Vagina (tissue), 2 donors: Measurements from ENCODE around the gene MAP3K14.

Experiments
- POLR2A ChIP-seq, 2 donors: fragments of 450-650 bp; IDR thresholded peaks; one replicate each; pipeline ENCODE4 v1.6.1; 2017; ENCODE audit warnings: antibody characterized with exemption in 2 of 2, mild to moderate bottlenecking in 2 of 2, moderate library complexity in 2 of 2
- TF ChIP-seq, protein P1 (sequence below), 3 experiments: fragments of 450-650 bp in 2 of 3; fragments of 200-600 bp in 1 of 3; sonication (generic) in 1 of 3; IDR thresholded peaks; one replicate each; pipeline ENCODE4 v1.5.1; 2017 to 2019; ENCODE audit warnings: antibody characterized with exemption in 3 of 3, mild to moderate bottlenecking in 2 of 3, moderate library complexity in 2 of 3

GRCh38 chr17:45298546-45299285 lies 18.1 kb downstream of the MAP3K14 start:
- TF ChIP-seq, protein P1, sequence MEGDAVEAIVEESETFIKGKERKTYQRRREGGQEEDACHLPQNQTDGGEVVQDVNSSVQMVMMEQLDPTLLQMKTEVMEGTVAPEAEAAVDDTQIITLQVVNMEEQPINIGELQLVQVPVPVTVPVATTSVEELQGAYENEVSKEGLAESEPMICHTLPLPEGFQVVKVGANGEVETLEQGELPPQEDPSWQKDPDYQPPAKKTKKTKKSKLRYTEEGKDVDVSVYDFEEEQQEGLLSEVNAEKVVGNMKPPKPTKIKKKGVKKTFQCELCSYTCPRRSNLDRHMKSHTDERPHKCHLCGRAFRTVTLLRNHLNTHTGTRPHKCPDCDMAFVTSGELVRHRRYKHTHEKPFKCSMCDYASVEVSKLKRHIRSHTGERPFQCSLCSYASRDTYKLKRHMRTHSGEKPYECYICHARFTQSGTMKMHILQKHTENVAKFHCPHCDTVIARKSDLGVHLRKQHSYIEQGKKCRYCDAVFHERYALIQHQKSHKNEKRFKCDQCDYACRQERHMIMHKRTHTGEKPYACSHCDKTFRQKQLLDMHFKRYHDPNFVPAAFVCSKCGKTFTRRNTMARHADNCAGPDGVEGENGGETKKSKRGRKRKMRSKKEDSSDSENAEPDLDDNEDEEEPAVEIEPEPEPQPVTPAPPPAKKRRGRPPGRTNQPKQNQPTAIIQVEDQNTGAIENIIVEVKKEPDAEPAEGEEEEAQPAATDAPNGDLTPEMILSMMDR (IDR thresholded peaks at IDR 0.05): no peak
- no peak for TF ChIP-seq POLR2A (IDR thresholded peaks at IDR 0.05)
